GM12874 (cell line): ENCODE results near the gene ZNF628.

Experiments used
- CTCF ChIP-seq: IDR thresholded peaks from 2 replicates; pipeline ENCODE4 v1.5.1; 2011; ENCODE audit warnings: low read depth, mild to moderate bottlenecking, control low read depth, low read length, moderate library complexity; ENCODE audit not compliant: insufficient read depth

Gene ZNF628

DNA sequence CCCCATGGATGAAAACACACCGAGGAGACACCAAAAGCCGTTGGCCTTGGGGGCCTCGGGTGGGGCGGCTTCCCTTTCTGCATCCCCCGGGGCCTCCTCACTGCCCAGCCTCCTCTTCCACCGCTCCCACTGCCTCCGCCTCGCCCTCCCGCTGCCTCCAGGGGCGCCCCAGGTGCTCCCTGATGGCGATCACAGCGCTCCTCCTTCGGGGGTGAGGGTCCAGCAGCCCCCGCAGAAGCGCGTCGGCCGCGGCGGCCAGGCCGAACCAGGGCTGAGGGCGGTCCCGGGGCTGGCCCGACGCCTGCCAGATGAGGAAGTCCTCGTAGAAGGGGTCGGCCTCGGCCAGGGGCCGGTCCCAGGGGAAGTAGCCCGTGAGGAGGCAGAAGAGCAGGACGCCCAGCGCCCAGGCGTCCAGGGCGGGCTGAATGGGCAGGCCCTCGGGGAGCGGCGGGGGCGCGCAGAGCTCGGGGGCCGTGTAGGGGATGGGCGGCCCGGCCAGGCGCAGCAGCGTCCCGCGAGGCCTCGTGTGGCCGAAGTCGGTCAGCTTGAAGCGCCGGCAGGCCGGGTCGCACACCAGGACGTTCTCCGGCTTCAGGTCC, 53.3 kb downstream of the ZNF628 start:
- TF ChIP-seq CTCF, result no peak

- no peak for TF ChIP-seq CTCF
These were observed 54.6 kb downstream of the ZNF628 start for GRCh38 chr19:55530996-55531395.
